GM21576 (cell line): ENCODE data around the gene TNS1.

Experiments used
- ATAC-seq: cut with Tn5 transposase; IDR thresholded peaks from one replicate; pipeline ENCODE4 v1.9.1; 2021; ENCODE audit warnings: mild to moderate bottlenecking, moderate library complexity; ENCODE audit not compliant: unreplicated experiment

The TNS1 gene

DNA sequence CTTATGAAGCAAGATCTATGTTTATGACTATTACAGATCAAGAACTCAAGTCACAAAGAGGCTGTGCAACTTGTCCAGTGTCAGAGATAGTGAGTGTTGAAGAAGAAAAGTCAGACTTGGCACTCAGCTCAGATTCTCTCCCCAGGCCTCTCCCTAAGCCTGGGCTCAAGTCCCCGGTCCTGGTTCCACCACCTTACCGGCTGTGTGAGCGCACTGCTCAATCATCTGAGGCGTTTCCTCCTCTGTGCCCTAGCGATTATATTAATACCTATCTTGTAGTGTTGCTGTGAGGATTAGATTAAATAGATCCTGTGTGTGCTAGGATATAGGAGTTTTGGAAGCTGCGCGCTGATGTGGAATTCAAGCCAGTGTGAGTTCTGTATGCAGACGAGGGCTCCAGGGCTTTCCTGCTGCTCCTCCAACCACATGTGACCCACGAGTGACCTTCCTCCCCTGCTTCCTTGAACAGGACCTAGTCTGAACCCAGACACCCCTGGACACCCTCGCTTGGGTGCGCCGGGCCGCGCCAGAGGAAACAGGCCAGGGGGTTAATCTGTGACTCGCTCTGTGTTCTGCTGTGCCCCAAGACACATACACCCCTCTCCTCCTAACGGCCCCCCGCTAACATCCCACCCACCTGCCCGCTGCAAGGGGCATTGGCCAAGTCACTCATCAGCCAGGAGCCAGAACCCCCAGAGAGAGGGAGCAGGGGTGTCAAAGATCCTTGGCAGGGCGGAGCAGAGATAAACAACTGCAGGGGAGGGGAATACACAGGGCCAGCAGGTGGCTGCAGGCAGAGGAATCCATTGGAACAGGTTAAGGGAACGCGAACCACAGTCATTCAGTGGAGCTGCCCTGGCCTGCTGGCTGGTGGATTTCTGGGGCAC is 38.3 kb downstream of the TNS1 start:
- ATAC-seq = no peak

DNA sequence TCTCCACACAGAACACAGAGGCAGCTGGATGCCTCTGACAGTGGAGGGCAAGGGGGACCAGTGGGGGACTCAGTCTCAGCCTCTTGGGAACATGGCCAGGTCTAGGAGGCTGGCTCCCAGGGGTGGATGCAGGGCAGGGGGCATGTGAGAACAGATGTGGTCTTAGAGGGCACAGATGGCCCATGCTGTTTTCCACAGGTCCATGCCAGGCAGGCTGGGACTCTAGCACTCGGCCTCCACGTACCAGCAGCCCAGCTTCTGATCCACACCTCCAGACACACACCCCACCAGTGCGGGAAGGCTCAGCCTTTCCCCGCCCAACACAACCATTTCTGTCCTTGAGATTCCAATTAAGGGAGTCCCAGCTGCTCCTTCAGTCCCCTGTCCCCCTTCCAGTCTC is 42.4 kb downstream of the TNS1 start:
- ATAC-seq = no peak

DNA sequence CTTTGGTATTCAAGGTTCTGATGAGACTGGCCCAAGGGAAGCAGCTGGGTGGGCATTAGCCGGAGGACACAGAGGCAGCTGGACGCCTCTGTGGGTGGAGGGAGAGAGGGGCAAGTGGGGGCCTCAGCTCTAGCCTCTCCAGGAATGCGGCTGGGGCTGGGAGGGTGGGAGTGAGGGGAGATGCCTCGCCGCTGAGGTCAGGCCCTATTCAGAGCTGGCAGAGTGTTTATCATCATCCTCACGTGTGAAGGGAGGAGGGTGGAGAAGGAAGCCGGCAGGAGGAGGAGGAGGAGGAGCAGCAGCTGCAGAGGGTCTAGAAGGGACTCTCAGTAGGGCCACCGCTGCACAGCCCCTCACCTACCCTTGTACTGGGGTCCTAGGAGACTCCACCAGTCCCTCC is 43.1 kb downstream of the TNS1 start:
- ATAC-seq = no peak

DNA sequence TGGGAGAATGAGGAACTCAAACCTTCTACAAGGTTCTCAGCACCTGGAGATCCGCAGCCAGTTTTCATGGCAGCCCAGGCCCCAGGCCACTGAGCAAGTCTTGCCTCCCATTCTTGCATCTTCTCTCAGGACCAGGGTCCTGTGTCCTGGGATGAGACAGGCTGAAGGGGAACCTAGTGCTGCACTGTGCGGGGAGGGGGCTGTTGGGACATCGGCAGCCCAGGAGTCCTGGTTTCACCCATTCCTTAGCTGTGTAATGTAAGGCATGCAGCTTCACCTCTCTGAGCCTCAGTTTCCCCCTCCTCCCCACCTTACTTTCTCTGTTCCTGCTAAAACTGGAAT is 43.9 kb downstream of the TNS1 start:
- no peak for ATAC-seq

GRCh38 chr2:217958206-217958883 is 44.5 kb downstream of the TNS1 start:
- no peak for ATAC-seq

DNA sequence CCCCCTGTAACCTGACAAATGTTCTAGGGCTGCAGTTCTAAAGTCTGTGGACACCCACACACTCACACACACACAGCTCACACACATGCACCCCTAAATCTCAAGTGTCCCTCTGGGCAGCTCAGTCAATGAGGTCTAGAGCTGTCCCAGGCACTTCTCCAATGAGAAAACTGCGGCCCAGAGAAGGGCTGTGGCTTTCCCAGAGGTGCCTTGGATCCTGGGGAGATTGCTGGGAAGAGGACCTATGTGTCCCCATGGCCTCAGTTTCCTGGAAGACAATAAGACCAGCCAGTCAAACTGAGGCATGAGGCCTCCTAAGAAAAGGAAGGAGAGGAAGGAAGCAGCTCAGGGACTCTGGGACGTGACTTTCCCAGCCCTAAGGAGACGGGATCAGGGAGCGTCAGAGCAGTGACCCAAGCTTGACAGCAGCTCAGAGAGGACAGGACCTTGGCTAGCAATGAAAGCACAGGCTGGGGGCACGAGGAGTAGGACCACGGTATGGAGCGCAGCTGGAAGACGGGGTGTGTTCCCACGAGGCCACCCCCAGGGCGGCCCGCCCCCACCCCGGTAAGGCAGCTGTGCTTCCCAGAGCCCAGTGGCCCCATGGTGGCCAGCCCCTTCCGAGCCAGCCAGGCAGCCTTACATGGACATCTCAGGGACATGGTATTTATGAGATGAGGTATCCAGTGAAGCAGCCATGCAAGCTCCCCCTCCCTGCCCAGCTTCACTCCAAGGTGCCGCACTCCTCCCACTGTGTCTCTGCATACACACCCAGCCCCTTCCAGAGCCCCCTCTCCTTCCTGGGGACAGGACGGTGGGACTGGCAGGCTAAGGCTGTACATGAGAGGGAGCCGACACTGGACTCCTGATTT is 46.0 kb downstream of the TNS1 start:
- no peak for ATAC-seq

GRCh38 chr2:217955881-217956493 is 46.8 kb downstream of the TNS1 start:
- ATAC-seq = no peak

DNA sequence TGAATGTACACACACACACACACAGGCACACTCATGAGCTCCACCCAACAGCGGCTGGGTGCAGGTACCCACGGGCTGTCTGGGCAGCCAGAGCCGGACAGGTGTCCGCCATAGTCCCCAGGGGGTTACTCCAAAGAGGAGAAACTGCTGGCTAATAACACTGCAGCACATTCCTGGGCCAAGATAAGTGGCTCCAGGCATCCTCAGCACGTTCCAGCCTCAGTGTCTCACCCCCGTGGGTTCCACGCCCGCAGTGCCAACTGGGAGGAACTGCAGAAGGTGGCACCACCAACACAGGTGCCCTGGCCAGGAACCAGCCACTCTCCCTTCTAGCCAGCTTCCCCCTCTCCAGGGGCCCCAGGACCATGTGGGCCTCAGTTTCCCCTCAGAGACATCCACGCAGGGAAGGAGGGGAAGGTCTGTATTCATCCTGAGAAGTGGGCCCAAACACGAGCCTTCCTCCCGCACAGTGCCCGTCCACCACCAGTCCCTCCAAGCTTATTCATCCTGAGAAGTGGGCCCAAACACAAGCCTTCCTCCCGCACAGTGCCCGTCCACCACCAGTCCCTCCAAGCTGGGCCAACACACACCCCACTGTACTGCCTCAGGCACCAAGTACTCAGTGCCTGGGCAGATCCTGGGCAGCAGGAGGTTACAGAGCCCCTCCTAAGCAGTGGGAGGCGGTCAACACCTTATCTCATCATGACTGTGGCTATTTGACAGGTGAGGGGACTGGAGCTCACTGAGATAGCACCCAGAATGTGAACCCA is 47.6 kb downstream of the TNS1 start:
- no peak for ATAC-seq

DNA sequence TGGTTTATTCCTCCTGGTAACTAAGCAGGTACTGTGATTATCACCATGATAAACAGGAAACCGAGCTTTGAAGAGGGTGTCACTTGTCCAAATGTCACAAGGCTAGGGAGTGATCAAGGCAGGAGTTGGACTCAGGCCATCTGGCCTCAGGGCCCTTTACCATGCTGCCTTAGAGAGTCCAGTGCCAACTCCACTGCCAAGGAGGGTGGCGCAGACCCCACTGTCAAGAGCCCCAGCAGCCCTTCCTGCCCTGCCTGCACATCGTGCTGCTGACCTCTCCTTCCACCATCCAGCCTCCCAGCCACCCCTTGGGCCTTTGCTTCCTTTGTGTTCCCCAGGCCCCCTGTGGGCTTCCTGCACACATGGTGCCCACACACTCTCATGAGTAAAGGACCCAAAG is 48.3 kb downstream of the TNS1 start:
- ATAC-seq = no peak

GRCh38 chr2:217954051-217954450 is 48.7 kb downstream of the TNS1 start:
- ATAC-seq = no peak

GRCh38 chr2:217953531-217953932 is 49.3 kb downstream of the TNS1 start:
- ATAC-seq = no peak

DNA sequence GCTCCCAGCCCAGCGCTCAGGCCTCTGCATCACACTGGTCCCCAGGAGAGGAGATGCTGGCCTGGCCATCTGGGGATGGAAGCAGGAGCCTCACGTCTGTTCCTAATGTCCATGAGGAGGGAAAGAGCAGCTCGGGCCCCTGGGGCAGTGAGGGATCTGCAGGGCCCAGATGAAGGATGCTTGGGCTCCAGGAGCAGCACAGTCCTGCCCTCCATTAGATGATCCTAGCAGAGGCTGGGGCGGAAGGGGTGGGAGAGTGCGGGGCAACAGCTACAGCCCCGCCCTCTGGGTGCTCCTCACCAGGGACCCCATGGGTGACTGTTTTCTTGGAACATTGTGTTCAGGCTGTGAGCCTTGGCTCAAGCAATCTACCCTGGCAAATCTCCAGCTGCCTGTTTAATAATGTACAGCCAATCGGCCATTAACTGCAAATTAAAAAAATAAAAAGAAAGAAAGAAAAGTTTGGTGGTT is 49.7 kb downstream of the TNS1 start:
- no peak for ATAC-seq

- ATAC-seq = no peak
These were observed 50.4 kb downstream of the TNS1 start for GRCh38 chr2:217952409-217952808.

DNA sequence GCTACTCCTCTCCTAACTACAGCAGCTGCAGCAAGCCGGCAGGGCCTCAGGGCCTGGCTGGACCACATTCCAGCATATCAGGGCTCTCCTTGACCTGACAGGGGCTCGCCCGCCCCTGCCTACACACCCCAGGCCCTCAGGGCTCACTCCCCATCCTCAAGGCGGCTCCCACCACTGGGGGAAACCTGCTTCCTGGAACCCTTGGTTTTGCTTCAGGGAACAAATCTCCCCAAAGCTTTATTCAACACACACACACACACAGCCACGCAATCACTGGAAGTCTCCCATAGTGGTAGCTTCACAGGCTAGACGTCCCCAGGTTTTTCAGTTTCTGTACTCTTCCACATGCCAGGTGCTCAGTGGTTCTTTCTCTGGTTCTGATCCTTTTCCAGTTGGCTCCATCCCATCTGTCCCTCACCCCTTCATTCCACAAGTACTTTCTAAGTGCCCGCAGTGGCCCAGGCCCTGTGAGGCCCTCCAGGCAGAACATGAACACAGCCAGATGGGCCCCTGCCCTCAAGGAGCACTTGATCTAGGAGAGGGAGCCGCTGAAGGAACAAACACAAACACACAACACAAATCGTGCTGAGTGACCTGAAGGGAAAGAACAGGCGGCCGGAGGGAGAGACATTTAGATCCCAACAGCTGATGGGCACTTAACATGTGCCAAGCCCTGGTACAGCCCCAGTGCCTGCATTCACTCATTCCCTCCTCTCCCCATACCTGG is 51.1 kb downstream of the TNS1 start:
- ATAC-seq = no peak

DNA sequence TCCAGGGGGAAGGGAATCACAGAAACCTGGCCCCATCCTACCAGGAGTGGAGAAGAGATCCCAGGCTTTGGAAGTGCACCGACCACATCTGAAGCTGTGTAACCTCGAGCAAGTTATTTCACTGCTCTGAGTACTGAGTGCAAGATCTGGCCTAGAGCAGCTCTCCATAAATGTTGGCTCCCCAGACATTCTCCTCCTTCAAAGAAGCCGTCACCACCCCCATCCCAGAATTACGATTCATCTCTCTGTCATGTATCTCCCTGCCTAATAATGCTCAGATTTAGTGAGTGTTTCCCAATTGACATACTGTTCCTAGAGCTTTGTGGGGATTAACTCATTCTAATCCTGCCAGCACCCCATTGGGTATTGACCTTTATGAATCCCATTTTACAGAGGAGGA is 51.7 kb downstream of the TNS1 start:
- ATAC-seq = no peak

DNA sequence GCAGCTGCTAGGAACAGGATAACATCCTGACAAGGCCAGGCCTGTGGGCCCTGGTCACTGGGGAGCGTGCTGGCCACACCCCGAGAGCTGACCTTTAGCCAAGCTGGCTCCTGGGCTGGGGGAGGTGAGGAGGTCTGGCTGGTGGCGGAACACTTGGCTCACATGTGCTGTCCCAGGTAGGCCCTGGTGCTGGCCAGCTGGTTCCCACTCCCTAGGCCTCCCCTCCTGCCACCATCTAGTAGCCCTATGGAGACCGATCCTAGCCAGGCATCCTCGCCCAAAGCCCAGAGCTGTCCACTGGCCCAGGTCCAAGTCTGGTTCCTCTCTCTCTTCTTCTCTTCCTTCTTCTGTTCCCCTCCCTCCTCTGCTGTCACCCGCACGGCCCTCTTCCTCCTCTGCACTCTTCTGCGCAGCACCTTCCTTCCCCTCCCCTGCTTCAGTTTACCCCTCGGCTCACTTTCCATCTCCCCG is 52.4 kb downstream of the TNS1 start:
- ATAC-seq = no peak

DNA sequence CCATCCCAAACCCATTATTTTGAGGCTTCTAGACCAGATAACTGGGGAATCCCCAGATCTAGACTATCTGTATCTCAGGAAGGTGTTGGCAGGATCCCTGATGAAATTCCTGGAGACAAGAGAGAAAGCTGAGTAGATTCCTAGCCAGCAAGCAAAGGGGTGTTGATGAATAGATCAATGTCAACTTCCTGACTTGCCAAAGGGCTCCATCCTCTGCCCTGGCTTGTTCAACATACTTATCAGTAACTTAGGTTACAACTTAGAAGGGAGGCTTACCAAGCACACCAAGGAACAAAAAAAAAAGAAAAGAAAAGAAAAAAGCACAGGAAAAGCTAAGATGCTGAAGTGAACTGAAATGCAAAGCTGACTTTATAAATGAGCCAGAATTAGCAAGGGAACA is 53.3 kb downstream of the TNS1 start:
- ATAC-seq = no peak

DNA sequence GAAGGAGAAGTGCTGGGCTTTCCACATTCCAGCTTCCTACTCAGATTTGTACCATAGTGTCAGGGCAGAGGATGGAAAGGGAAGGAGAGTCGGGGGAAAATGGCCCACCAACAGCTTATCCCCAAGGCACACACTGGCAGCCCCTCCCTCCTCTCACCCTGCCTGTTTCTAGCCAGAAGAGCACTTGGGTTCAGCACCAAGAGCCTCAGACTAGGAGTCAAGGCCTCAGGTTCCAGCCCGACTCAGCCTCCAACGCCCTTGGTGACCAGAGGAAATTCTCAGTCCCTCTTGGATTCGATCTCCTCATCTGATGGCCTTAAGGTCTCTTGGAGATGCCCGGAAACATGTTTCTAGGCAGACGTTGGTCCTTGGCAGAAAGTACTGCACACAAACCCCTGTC is 53.9 kb downstream of the TNS1 start:
- ATAC-seq = no peak

- ATAC-seq = no peak
These were observed 54.4 kb downstream of the TNS1 start for GRCh38 chr2:217948351-217948791.
